Activated naive CD4-positive, alpha-beta T cell treated with anti-CD3 and anti-CD28 coated beads, Interleukin-2, amount 10 ng/mL, durations not matched to agents 7 days and 5 days (primary cell): ENCODE results near the gene ZNF324.
"Not testable (repeated sequence)": the region's sequence is repeated elsewhere in the genome, so short reads cannot be mapped to it uniquely, and the experiment has no call there.

Experiments
- CTCF ChIA-PET: fragments of 350-600 bp; sonication (Branson Sonifier 250); formaldehyde crosslinking; loops from one replicate; lab custom pipeline; 2021; ENCODE audit warnings: antibody characterized with exemption; lab: Charles Lee
- DNase-seq: peaks from one replicate; pipeline ENCODE4 v3.0.0-alpha.2; 2020
- H3K27ac Mint-ChIP-seq: one replicate; pipeline ENCODE4 v1.8.0; 2021; ENCODE audit warnings: mild to moderate bottlenecking, moderate library complexity, mixed read lengths
- H3K27me3 Mint-ChIP-seq: one replicate; pipeline ENCODE4 v1.8.0; 2021; ENCODE audit warnings: mild to moderate bottlenecking, mixed read lengths
- H3K36me3 Mint-ChIP-seq: one replicate; pipeline ENCODE4 v1.8.0; 2021; ENCODE audit warnings: mixed read lengths
- H3K4me1 Mint-ChIP-seq: one replicate; pipeline ENCODE4 v1.8.0; 2021; ENCODE audit warnings: mixed read lengths
- H3K4me3 Mint-ChIP-seq: one replicate; pipeline ENCODE4 v1.8.0; 2021; ENCODE audit warnings: mild to moderate bottlenecking, moderate library complexity, mixed read lengths
- H3K9me3 Mint-ChIP-seq: one replicate; pipeline ENCODE4 v1.8.0; 2021; ENCODE audit warnings: mixed read lengths

Gene ZNF324

GRCh38 chr19:58477130-58477529 lies 10.2 kb downstream of the ZNF324 start:
- DNase-seq: no peak
- H3K9me3 Mint-ChIP-seq: no peaks in the 10 kb centered on the region
- H3K27ac Mint-ChIP-seq: peak overlapping the region; percentile 98
- CTCF ChIA-PET: no interaction called here
- H3K4me1 Mint-ChIP-seq: peaks cover 34% of the 10 kb centered on the region
- H3K4me3 Mint-ChIP-seq: peak overlapping the region; percentile 94
- no peaks in the 10 kb centered on the region for H3K27me3 Mint-ChIP-seq
- peaks cover 7% of the 10 kb centered on the region for H3K36me3 Mint-ChIP-seq

GRCh38 chr19:58477871-58478270 lies 11.0 kb downstream of the ZNF324 start:
- CTCF ChIA-PET: no interaction called here
- Mint-ChIP-seq H3K9me3 (no peaks in the 10 kb centered on the region), H3K36me3 (peaks cover 3% of the 10 kb centered on the region), H3K27ac (no peak overlapping the region), H3K4me3 (no peak overlapping the region), H3K27me3 (no peaks in the 10 kb centered on the region), H3K4me1 (peaks cover 34% of the 10 kb centered on the region)
- no peak for DNase-seq

- Mint-ChIP-seq H3K9me3 (no peaks in the 10 kb centered on the region), H3K27ac (no peak overlapping the region), H3K36me3 (peaks cover 2% of the 10 kb centered on the region), H3K4me3 (no peak overlapping the region), H3K4me1 (peaks cover 29% of the 10 kb centered on the region), H3K27me3 (no peaks in the 10 kb centered on the region)
- CTCF ChIA-PET: no interaction called here
- no peak for DNase-seq
These were observed 12.4 kb downstream of the ZNF324 start for GRCh38 chr19:58479303-58479702.

GRCh38 chr19:58479736-58480480 lies 13.0 kb downstream of the ZNF324 start:
- DNase-seq: no peak
- no peaks in the 10 kb centered on the region for H3K9me3 Mint-ChIP-seq
- no peaks in the 10 kb centered on the region for H3K27me3 Mint-ChIP-seq
- H3K4me3 Mint-ChIP-seq: no peak overlapping the region
- H3K4me1 Mint-ChIP-seq: peaks cover 22% of the 10 kb centered on the region
- H3K27ac Mint-ChIP-seq: no peak overlapping the region
- CTCF ChIA-PET: no interaction called here
- peaks cover 2% of the 10 kb centered on the region for H3K36me3 Mint-ChIP-seq

- Mint-ChIP-seq H3K27ac (no peak overlapping the region), H3K4me1 (peaks cover 17% of the 10 kb centered on the region), H3K27me3 (no peaks in the 10 kb centered on the region), H3K4me3 (no peak overlapping the region), H3K9me3 (no peaks in the 10 kb centered on the region), H3K36me3 (peaks cover 2% of the 10 kb centered on the region)
- DNase-seq: no peak
- CTCF ChIA-PET: no interaction called here
These were observed 13.6 kb downstream of the ZNF324 start for GRCh38 chr19:58480481-58480830.

GRCh38 chr19:58480831-58481230 lies 14.0 kb downstream of the ZNF324 start:
- CTCF ChIA-PET: no interaction called here
- peaks cover 2% of the 10 kb centered on the region for H3K36me3 Mint-ChIP-seq
- no peak overlapping the region for H3K4me3 Mint-ChIP-seq
- peaks cover 14% of the 10 kb centered on the region for H3K4me1 Mint-ChIP-seq
- H3K27ac Mint-ChIP-seq: peak overlapping the region; percentile 64
- H3K27me3 Mint-ChIP-seq: no peaks in the 10 kb centered on the region
- no peak for DNase-seq
- H3K9me3 Mint-ChIP-seq: no peaks in the 10 kb centered on the region

- CTCF ChIA-PET: no interaction called here
These were observed 15.5 kb downstream of the ZNF324 start for GRCh38 chr19:58482372-58482771.

GRCh38 chr19:58483776-58484175 lies 16.9 kb downstream of the ZNF324 start:
- Mint-ChIP-seq H3K4me3 (no peak overlapping the region), H3K36me3 (peaks cover 2% of the 10 kb centered on the region), H3K27ac (no peak overlapping the region), H3K9me3 (no peaks in the 10 kb centered on the region), H3K4me1 (peaks cover 2% of the 10 kb centered on the region), H3K27me3 (no peaks in the 10 kb centered on the region)
- DNase-seq: no peak
- CTCF ChIA-PET: interaction anchor here (1.0 kb wide), 1 partner anchor 36 kb away, joined by 3 read pairs; the partner anchor contains the start of gene ZBTB45

More at GRCh38 chr19:58482372-58482771, 15.5 kb downstream of the ZNF324 start:
- peak overlapping the region; percentile 79 for H3K27ac Mint-ChIP-seq
- peaks cover 3% of the 10 kb centered on the region for H3K4me1 Mint-ChIP-seq
- H3K36me3 Mint-ChIP-seq: peaks cover 2% of the 10 kb centered on the region
- no peaks in the 10 kb centered on the region for H3K27me3 Mint-ChIP-seq
- H3K9me3 Mint-ChIP-seq: no peaks in the 10 kb centered on the region
- DNase-seq: no peak
- H3K4me3 Mint-ChIP-seq: no peak overlapping the region

GRCh38 chr19:58484349-58484748 lies 17.5 kb downstream of the ZNF324 start:
- not testable (repeated sequence) for H3K27ac Mint-ChIP-seq, H3K27me3 Mint-ChIP-seq, H3K4me3 Mint-ChIP-seq, H3K4me1 Mint-ChIP-seq, H3K9me3 Mint-ChIP-seq, H3K36me3 Mint-ChIP-seq, DNase-seq
- CTCF ChIA-PET: interaction anchor here (1.0 kb wide), 1 partner anchor 36 kb away, joined by 3 read pairs; the partner anchor contains the start of gene ZBTB45

- Mint-ChIP-seq H3K27me3 (no peaks in the 10 kb centered on the region), H3K4me3 (no peak overlapping the region), H3K4me1 (peaks cover 7% of the 10 kb centered on the region), H3K27ac (no peak overlapping the region), H3K9me3 (no peaks in the 10 kb centered on the region), H3K36me3 (no peaks in the 10 kb centered on the region)
- CTCF ChIA-PET: no interaction called here
- no peak for DNase-seq
These were observed 24.5 kb downstream of the ZNF324 start for GRCh38 chr19:58491393-58491792.

GRCh38 chr19:58492265-58492664 lies 25.4 kb downstream of the ZNF324 start:
- no peak overlapping the region for H3K27ac Mint-ChIP-seq
- H3K36me3 Mint-ChIP-seq: peaks cover 1% of the 10 kb centered on the region
- H3K27me3 Mint-ChIP-seq: no peaks in the 10 kb centered on the region
- CTCF ChIA-PET: no interaction called here
- DNase-seq: no peak
- H3K9me3 Mint-ChIP-seq: no peaks in the 10 kb centered on the region
- H3K4me1 Mint-ChIP-seq: peaks cover 7% of the 10 kb centered on the region
- H3K4me3 Mint-ChIP-seq: no peak overlapping the region

- Mint-ChIP-seq H3K9me3 (peaks cover 11% of the 10 kb centered on the region), H3K27ac (peak overlapping the region; percentile 42), H3K27me3 (peaks cover 16% of the 10 kb centered on the region), H3K4me3 (peak overlapping the region; percentile 50), H3K36me3 (peaks cover 15% of the 10 kb centered on the region), H3K4me1 (peaks cover 24% of the 10 kb centered on the region)
- CTCF ChIA-PET: no interaction called here
- no peak for DNase-seq
These were observed 30.8 kb downstream of the ZNF324 start for GRCh38 chr19:58497634-58498170.

GRCh38 chr19:58498316-58499020 lies 31.6 kb downstream of the ZNF324 start:
- H3K27ac Mint-ChIP-seq: peak overlapping the region; percentile 88
- H3K4me1 Mint-ChIP-seq: peaks cover 24% of the 10 kb centered on the region
- peaks cover 11% of the 10 kb centered on the region for H3K9me3 Mint-ChIP-seq
- no peak for DNase-seq
- peaks cover 15% of the 10 kb centered on the region for H3K36me3 Mint-ChIP-seq
- peaks cover 16% of the 10 kb centered on the region for H3K27me3 Mint-ChIP-seq
- CTCF ChIA-PET: no interaction called here
- H3K4me3 Mint-ChIP-seq: peak overlapping the region; percentile 88

- peak; percentile 99 for DNase-seq
- peaks cover 11% of the 10 kb centered on the region for H3K9me3 Mint-ChIP-seq
- CTCF ChIA-PET: interaction anchor here (1.5 kb wide), 2 partner anchors 19 to 21 kb away, joined by 5 to 6 read pairs; no protein-coding TSS in a partner anchor
- peak overlapping the region; percentile 88 for H3K27ac Mint-ChIP-seq
- peaks cover 24% of the 10 kb centered on the region for H3K4me1 Mint-ChIP-seq
- H3K4me3 Mint-ChIP-seq: peak overlapping the region; percentile 88
- H3K27me3 Mint-ChIP-seq: peaks cover 16% of the 10 kb centered on the region
- H3K36me3 Mint-ChIP-seq: peaks cover 15% of the 10 kb centered on the region
These were observed 32.4 kb downstream of the ZNF324 start for GRCh38 chr19:58499021-58499927.
